DMS114 treated with DMSO at 0.1 percent for 48 hours (cell line): ENCODE data around the gene FOXO6.

ENCODE experiments used
- DNase-seq: peaks from one replicate; lab custom pipeline; 2025; ENCODE audit not compliant: unreplicated experiment; lab: John Stamatoyannopoulos, UW

Gene FOXO6

DNA sequence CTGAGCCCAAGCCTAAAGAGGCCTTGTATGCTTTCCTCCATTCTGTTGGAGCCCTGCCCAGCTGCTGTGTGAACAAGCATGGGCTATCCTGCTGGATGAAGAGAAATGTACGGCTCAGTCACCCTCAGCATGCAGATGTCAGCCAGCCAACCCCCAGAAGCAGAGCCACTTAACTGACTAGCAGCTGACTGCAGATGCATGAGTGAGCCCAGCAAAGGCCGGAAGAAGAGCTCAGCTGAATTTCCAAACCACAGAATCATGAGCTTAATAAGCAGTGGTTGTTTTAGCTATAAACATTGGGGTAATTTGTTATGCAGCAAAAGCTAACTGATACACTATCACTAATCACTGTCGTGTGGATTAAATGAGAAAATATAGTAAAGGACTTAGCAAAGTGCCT lies 39.0 kb downstream of the FOXO6 start:
- DNase-seq = no peak

DNA sequence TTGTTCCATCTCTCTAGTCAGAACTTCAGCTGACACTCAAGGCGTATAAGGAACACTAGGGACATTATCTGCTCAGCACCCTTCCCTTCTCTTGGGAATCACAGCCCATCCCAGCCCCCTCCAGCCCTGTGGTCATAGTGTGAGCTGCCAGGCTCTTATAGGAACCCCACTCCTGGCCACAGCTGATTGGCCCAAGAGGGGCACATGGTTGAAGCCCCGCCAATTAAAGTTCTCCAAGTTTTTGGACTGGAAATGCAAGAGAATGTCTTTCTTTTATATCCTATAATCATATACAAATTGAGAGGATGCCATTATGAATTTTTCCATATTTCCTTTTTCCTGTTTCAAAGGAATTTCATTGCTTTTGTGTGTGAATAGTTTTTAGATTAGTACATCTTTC lies 40.7 kb downstream of the FOXO6 start:
- DNase-seq = no peak

DNA sequence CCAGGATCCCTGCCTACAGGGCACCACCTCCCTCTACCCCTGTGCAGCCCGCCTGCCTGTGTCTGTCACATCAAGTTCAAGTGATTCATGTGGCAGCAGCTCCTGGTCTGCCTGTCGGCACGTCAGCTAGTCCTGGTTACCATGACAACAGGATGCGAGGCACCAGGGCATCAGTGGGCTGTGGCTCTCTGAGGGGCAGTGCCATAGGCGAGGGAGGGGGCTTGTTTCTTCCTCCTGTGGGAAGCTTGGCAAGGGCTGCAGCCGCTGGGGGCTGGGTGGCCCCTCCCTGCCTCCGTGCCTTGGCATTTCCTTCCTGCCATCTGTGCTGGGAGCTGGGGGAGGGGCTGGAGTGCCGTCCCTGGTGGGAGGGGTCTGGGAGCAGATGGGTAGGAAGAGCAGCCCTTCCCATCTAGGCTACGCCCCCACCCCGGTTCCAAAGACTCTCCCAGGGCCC lies 43.1 kb downstream of the FOXO6 start:
- no peak for DNase-seq

DNA sequence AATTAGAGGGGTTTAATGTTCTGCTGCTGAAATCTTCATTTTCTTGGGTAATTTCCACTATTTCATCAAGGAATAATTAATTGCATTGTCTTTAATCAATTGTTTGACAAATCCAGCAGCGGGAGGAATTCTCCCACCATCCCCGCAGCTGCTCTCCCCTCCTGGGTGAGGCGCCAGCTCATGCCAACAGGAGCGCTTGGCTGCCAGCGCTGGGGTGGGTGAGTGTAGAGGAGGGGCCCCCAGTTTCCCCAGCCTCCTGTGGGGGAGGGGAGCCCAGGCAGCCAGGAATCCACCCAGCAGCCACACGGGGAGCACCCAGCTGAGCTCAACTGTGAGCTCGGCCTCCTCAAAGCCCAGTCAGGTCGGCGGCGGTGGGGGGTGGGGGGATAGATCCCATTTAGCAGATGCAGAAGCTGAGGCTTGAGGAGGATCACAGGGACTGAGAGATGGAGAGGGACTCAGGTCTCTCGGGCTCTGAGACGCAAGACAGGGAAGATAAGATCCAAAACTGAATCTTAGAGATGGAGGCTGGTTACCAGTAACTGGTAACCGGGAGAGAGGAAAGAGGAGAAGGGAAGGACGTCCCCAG lies 46.5 kb downstream of the FOXO6 start:
- no peak for DNase-seq

DNA sequence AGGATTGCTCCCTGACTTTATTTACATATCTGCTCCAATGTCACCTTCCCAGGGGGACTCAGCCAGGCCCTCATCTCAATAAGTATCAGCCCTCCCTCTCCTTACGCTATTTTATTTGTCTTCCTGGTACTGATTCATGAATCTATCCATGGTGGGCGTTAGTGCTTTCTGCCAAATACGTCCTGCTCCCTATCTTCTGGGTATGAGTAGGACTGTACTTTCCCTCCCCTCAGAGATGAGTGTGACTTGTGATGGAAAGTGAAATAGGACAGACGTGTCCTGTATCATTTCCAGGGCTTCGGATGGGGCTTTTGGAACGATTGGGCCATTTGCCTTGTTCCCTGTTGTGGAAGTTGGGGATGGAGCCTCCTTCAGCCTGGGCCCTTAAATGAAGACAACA lies 47.5 kb downstream of the FOXO6 start:
- no peak for DNase-seq

DNA sequence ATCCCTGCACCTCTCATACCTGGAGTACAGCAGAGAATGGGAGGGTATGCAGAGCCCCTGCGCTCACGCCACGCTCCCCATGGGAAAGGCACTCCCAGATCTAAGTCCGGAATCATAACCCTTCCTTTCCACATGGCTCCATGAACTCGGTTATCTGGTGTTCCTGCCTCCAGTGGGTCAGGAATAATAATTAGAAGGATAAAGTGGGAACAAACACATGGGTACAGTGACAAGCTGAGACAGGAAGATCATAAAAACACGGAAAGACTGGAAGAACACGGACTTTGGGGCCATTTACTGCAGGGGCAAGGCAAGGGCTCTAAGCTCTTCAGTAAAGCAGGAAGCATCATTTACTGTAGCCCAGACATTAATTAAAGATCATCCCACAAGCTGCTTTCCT lies 48.6 kb downstream of the FOXO6 start:
- no peak for DNase-seq

DNA sequence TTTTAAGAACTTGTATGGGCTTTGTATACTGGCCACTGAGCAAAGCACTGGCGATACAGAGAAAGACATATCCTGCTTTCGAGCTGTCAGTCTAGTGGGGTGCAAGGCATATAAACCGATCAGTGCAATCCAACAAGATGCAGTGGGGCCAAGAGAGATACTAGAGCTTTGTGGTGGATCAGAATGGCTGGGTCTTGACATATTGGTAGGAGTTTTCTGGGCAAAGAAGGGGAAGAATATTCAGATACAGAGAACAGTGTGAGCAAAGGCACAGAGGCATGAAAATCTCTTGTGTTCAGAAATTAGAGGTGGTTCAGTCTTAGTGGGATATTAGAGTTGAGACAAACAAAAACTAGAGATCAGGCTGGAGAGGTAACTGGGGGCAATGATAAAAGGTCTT lies 49.2 kb downstream of the FOXO6 start:
- no peak for DNase-seq

DNA sequence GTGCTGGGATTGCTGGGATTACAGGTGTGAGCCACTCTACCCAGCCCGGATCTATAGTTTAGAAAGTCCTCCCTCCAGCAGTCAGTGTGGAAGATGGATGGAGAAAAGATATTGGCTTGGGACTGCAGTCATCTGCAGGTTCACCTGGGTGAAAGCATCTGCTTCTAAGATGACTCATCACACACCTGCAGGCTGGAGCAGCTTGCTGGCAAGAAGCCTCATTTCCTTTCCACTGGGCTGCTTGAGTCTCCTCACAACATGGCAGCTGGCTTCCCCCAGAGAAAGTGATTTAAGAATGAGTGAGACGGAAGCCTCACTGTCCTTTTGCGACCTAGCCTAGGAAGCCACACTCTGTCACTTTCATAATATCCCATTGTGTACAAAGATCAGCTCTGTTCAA lies 50.0 kb downstream of the FOXO6 start:
- no peak for DNase-seq

DNA sequence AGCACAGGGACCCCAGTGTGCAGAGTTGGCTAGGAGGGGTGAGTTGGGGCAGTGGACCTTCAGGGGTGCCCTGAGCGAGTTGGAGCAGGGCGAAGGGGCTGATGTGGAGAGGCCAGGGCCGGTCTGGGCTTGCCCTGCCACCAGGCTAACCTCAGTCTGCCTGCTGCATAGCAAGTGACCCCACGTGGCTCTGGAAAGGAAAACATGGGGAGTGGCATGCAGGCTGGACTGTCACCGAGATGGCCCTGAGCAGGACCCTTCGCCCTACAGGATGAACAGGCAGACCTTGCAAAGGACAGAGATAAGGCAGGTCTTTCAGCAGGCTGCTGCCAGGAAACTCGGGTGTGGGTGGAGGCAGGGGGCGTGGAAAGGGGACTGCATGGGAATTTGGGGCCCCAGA lies 51.5 kb downstream of the FOXO6 start:
- DNase-seq = no peak

DNA sequence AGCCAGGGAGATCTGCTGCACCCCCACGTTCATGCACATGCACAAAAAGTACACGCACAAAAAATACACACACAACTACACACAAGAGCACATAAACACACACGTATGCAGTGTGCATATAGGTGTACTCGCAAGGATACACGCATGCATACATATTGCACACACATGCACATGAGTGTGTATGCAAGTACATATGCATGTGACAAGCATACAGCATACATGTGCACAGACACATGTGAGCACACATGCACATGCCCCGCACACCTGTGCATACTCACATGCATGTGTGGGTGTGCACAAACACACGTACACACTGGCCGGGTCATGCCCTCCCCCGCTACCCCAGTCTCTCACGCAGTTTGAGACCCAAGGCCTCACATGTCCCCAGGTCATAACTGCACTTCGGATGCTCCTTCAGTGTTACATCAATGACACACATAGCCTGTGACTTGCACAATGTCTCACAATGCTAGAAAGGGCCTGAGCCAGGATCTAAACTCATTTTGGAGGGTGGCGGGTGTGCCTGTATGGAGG lies 52.6 kb downstream of the FOXO6 start:
- DNase-seq = no peak

DNA sequence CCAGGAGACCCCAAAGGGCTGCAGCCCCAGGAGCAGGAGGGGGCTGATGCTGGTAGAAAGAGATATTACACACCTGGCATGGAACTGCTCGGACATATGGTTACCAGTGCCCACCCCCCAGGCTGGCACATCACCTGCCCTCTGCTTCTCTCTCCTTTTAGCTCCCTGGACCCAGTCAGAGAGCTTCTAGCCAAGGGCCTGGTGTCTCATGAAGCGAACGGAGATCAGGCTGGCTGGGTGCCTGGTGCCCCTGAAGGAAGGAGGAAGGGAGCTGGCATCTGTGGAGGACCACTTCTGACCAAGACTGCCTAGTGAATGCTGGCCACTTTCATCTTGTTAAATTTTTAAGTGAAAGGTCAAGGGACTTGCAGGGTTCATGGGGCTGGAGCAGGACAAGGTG lies 53.1 kb downstream of the FOXO6 start:
- DNase-seq = no peak

DNA sequence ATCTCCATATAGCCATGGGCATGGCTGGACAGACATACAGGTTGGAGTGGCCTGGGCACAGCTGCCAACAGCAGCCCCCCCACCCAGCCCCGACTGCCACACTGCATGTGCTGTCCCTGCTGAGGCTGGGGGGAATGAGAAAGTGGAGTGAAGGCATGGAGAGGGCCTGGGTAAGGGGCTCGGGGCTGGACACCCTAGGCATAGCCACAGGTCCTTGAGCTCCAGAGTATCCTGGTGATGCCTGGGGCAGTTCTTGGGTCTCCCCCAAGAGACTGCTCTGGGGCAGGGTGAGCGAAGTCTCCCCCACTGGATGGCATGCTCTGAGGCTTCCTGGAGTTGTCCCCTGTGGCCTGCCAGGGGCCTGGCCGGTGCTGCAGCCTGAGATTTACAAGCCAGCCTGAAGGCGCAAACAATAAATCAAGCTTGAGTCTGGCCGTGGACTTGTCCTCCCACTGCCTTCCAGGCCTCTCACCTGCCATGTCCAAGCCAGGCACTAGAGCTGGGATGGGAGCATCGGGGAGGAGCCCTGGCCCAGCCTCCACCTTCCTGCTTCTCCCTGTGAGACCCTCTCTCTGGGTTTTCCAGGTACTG lies 53.6 kb downstream of the FOXO6 start:
- DNase-seq = no peak

DNA sequence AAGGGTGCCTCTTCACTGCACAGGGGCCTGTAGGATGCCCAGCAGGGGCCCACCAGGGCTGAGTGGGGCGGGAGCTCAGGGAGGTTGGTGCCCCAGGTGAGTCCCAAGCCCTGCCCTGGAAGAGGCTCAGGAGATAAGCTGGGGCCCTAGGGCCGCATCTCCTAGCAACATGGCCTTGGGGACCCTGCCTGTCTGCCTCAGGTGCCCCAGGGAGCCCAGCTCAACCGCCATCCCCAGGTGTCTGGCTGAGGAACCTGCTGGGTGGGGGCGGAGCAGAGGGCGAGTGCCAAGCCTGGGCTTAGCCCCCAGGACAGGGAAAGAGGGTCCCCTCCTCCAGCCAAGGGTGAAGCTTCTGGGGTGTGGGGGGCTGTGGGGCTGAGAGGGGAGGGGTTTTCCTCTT lies 54.8 kb downstream of the FOXO6 start:
- DNase-seq = no peak

DNA sequence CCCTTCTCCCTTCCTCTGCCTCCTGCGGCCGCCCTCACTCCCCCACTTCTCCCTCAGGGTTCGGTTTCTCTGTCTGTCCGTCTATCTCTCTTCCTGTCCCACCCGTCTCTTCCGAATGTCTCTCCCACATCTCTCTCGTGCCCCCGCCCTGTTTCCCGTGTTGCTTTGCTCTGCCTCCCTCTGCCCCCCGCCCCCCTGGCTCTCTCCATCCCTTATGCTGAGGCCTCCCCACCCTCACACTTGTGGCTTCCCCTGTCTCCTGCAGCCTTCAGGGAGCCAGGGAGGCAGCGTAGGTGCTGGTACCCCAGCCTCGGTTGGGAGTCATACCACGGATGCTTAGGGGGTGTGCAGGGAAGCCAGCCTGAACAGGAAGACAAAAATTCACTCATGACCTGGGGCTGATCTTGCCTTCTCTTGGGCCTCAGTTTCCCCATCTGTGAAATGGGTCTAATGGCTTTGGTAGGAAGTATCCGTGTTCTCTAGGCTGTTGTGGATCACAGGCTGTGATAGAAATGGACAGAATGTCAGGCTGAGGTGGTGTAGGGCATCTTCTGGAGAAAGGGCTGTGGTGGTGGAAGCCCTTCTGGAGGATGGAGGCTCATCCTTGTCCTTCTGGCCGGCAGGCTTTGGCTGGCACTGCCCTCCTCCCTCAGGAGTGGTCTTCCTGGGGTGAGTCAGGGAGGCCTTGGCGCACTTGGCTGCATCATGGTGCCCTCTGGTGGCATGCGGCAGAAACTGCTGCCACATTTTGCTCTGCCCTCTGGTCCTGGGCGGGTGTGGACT lies 55.5 kb downstream of the FOXO6 start:
- peak; percentile 52 for DNase-seq

DNA sequence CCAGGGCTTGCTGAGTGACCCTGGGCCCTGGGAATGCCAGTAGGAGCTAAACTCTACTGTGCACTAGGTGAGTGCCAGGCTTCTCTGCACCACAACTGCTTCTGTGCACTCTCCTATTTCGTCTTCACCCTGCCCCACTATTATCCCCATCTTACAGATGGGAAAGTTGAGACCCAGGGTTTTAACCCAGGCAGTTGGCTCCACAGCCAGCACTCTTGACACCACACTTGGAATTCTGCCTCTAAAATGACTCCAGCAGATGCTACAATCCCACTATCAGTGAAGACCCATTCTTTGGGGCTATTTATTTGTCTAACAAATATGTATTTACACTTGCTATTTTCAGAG lies 56.1 kb downstream of the FOXO6 start:
- DNase-seq = no peak

DNA sequence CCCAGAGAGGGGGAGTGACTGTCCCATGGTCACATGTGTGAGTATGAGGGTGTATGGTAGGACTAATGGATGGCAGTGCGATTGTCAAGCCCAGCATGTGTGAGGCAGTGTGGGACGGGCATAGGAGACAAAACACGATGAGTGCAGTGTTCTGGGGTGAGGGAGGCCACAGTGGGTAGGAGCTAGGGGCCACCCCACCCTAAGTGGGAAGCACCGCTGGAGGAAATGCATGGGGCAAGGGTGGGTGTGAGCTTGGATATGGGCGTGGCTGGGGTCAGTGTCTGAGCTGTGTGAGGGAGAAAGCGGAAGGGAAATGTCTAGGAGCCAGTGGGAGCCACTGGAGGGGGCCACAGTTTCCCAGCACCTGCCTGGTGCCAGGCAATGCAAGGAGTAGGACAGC lies 56.5 kb downstream of the FOXO6 start:
- no peak for DNase-seq

DNA sequence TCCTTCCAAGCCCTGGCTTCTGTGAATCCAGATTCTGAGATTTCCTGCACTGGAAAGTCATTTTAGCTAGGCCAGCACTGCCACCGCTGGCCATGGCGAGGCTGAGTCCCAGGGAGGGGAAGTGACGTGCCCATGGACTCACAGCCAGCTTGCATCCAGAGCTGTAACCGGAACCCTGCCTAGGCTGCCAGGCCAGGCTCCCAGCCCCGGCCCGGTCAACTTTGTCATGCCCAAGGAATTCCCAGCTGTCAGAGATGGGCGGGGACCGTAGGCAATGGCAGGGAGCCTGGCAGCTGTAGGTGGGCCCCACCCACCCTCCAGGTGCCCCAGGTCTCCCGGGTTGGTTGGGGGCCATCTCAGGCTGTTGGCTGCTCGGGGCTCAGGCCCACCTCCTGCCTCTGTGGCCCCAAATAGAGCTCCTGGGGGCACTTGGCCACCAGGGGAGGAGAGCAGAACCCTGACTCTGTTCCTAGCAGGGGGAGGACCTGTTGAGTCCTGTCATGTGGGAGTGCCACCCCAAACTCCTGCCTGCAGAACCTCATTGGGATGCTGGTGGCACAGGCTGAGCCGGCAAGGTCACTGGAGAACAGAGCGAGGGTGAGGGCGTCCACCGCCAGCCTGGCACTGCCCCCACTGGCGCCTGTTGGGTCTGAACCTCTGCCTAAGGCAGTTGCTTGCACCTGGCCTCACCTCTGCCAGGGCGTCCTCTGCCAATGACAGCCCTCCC lies 57.8 kb downstream of the FOXO6 start:
- DNase-seq = no peak

DNA sequence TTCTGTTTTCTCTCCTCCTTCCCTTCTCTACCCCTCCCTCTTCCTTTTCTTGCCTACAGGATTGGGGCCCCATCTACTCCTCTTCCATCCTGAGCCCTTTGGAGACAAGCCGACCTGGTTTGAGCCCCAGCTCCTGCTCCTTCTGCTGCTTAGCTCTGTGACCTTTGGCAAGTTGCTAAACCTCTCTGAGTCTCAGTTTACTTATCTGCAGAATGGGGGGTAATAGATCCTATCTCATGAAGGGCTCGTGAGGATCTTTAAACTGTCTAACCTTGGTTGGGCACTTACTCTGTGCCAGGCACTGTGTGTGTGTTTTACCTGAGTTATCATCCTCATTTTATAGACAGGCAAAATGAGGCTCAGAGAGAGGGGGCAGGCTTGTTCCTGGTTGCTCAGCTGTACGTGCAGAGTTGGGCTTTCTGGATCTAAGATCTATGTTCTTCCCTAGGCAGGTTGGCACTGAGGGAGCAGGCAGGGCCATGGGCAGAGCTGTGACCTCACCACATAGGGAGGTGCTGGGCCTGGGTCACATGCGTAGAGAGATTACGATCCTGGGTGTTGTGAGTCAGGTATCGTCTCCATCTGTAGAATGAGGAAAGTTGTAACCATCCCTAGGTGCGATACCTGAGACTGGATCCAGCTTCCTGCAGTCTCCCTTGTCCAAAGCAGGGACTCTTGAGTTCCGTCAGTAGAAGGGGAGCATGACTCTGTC lies 58.5 kb downstream of the FOXO6 start:
- DNase-seq = no peak

DNA sequence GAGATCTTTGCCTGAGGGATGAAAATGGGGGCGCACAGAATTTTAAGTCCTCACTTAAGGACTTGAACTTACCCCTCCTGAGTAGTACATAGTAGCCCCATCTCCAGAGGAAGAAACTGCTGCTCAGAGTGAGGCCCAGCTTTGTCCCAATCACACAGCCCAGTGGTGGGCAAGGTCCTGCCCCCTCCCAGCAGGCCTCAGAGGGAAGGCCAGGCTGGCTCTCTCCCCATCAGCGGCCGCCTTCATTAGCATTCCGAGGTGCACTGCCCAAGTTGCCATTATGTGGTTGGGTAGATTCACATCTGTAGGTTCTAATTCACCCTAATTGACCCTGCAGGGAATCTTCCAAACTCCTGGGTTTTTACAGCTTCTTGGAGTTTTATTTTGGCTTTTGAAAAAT lies 59.1 kb downstream of the FOXO6 start:
- DNase-seq = no peak

DNA sequence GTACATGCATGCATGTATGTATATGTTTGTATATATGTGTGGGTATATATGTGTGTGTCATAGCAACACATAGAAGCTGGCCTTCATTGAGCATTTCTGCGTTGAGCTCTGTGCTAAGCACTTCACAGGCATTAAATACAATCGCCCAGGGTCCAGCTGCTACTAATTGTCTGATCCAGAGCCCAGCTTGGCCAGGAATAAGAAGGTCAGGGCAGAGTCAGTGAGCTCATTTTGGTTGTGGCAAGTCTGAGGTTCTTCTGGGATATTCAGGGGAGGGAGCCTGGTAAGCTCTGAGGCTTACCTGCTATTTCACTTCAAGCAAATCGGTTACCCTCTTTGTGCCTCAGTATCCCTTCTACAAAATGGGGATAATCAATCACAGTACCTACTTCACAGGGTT lies 59.6 kb downstream of the FOXO6 start:
- DNase-seq = no peak

DNA sequence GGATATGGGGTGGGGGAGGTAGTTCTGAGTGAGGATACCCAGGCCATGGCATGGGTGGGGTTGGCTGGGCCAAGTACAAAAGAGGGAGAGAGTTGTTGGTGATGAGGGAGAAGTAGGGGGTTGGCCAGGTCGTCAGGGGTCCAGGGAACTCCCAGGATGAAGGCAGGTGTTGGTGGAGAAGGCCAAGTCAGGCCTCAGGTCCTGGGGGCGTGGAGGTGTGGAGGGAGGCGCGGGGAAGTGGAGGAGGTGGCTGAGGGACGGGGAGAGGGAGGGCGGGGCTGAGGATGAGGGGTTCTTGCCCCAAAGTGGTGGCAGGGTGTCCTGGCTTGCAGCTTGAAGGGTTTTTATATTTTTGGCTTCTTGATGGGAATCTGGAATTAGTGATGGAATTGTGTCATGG lies 61.1 kb downstream of the FOXO6 start:
- no peak for DNase-seq
